RWPE2 (cell line): ENCODE results near the gene RCBTB2.

Experiments used
- ATAC-seq: fragments of 200-7000 bp; cut with Tn5 transposase; 3 replicates; pipeline ENCODE4 v1.9.1; 2021; ENCODE audit warnings: low read depth
- DNase-seq: peaks from one replicate; pipeline ENCODE4 v3.0.0-alpha.2; 2020; ENCODE audit warnings: low spot score
- H3K27ac ChIP-seq: fragments of 450-650 bp; 2 replicates; pipeline ENCODE4 v1.5.1; 2017; ENCODE audit warnings: mild to moderate bottlenecking; ENCODE audit not compliant: poor library complexity, severe bottlenecking
- H3K27me3 ChIP-seq: fragments of 250-450 bp; sonication (Bioruptor Pico); 2 replicates; pipeline ENCODE4 v1.5.1; 2021; ENCODE audit warnings: mild to moderate bottlenecking, moderate library complexity; ENCODE audit not compliant: insufficient read depth, poor library complexity, severe bottlenecking
- H3K36me3 ChIP-seq: fragments of 250-450 bp; sonication (Bioruptor Pico); 2 replicates; pipeline ENCODE4 v1.5.1; 2020; ENCODE audit warnings: low read depth, mild to moderate bottlenecking, moderate library complexity
- H3K4me1 ChIP-seq: fragments of 250-450 bp; sonication (Bioruptor Pico); 2 replicates; pipeline ENCODE4 v1.5.1; 2021; ENCODE audit warnings: mild to moderate bottlenecking, moderate library complexity; ENCODE audit not compliant: insufficient read depth, poor library complexity, severe bottlenecking
- H3K4me3 ChIP-seq: fragments of 250-450 bp; sonication (Bioruptor Pico); 2 replicates; pipeline ENCODE4 v1.5.1; 2021; ENCODE audit warnings: mild to moderate bottlenecking, moderate library complexity; ENCODE audit not compliant: severe bottlenecking
- H3K9me3 ChIP-seq: fragments of 250-450 bp; sonication (Bioruptor Pico); 2 replicates; pipeline ENCODE4 v1.5.1; 2021; ENCODE audit warnings: mild to moderate bottlenecking, moderate library complexity; ENCODE audit not compliant: severe bottlenecking
- CTCF ChIP-seq: fragments of 450-650 bp; IDR thresholded peaks from one replicate; pipeline ENCODE4 v1.5.1; 2017; ENCODE audit warnings: mild to moderate bottlenecking, moderate library complexity; ENCODE audit not compliant: poor library complexity, severe bottlenecking

Gene RCBTB2

GRCh38 chr13:48579165-48579918, 46.5 kb upstream of the RCBTB2 start:
- Histone ChIP-seq H3K9me3 (no peaks in the 10 kb centered on the region), H3K36me3 (no peaks in the 10 kb centered on the region), H3K27ac (peak overlapping the region; percentile 13), H3K27me3 (no peaks in the 10 kb centered on the region), H3K4me1 (peaks cover 8% of the 10 kb centered on the region), H3K4me3 (no peak overlapping the region)
- DNase-seq (no peak), ATAC-seq (peak; percentile 25; the same call in 1 of the 3 replicates)
- TF ChIP-seq CTCF: no peak

- Histone ChIP-seq H3K27ac (peak overlapping the region; percentile 13), H3K27me3 (no peaks in the 10 kb centered on the region), H3K4me3 (no peak overlapping the region), H3K36me3 (no peaks in the 10 kb centered on the region), H3K9me3 (no peaks in the 10 kb centered on the region), H3K4me1 (peaks cover 8% of the 10 kb centered on the region)
- ATAC-seq (peak; percentile 23; the same call in 1 of the 3 replicates), DNase-seq (no peak)
- TF ChIP-seq CTCF: no peak
Observed at GRCh38 chr13:48578516-48579164, 45.8 kb upstream of the RCBTB2 start.

- no peaks in the 10 kb centered on the region for H3K36me3 ChIP-seq
- peaks cover 8% of the 10 kb centered on the region for H3K4me1 ChIP-seq
- no peak overlapping the region for H3K27ac ChIP-seq
- TF ChIP-seq CTCF: no peak
- no peaks in the 10 kb centered on the region for H3K27me3 ChIP-seq
- no peaks in the 10 kb centered on the region for H3K9me3 ChIP-seq
- DNase-seq: no peak
- H3K4me3 ChIP-seq: no peak overlapping the region
- no peak for ATAC-seq
Observed at GRCh38 chr13:48576448-48577010, 43.6 kb upstream of the RCBTB2 start.

GRCh38 chr13:48575031-48575430, 42.2 kb upstream of the RCBTB2 start:
- ATAC-seq (no peak), DNase-seq (no peak)
- Histone ChIP-seq H3K4me1 (peaks cover 8% of the 10 kb centered on the region), H3K27ac (no peak overlapping the region), H3K4me3 (no peak overlapping the region), H3K9me3 (no peaks in the 10 kb centered on the region), H3K36me3 (no peaks in the 10 kb centered on the region), H3K27me3 (no peaks in the 10 kb centered on the region)
- no peak for TF ChIP-seq CTCF
